GM19438 (cell line): ENCODE results near the gene CAMKMT.

Source experiments
- ATAC-seq: cut with Tn5 transposase; IDR thresholded peaks from one replicate; pipeline ENCODE4 v1.9.1; 2021; ENCODE audit warnings: low read depth; ENCODE audit not compliant: unreplicated experiment

Gene CAMKMT

DNA sequence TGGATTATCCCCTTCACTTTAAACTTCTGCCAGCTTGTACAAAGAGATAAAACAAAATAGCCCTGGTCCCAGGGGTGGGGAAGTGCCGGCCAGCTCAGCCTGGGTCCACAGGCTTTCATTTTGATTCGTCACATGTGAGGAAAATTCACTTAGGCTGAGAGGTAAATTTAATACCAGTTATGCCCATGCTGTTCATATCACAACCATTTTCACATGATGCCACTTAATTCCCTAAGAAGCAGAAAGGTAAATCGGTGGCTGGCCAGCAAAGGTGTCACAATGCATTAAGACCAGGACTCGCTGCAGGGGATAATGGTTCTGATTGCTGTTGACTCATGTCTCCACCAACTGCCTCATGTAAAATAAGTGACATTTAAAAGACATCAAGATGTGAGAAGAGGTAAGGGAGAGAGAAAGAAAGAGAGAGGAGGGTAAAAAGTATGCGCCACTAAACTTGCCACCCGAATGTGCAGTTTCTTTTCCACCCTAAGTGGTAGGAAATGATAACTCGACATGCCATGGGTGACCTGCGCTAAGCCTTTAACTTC lies 318.8 kb downstream of the CAMKMT start:
- no peak for ATAC-seq

DNA sequence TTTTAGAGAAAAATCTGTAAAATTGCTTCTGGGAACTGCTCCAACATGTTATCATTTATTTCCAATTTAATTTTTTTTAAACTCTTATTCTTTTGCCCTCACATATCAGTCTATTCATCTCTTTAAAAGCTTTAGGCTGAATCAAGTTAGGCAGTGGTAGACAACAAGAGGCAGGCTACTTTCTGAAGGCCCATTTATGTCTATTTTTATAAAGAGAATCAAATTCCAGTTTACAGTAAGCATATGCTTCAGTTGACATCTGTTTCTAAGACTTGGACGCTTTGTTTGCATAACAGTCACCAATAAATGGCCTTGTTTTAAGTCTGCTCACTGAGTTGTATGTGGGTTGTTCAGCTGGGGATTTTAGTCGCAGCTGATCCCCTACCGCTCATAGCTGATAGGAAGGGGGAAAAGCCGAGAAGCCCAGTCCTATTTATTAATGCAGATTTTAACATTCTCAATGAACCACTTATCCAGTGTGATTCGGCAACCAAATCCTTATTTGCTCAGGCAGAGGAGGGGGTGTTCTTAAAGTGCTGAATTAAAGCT lies 319.3 kb downstream of the CAMKMT start:
- no peak for ATAC-seq

DNA sequence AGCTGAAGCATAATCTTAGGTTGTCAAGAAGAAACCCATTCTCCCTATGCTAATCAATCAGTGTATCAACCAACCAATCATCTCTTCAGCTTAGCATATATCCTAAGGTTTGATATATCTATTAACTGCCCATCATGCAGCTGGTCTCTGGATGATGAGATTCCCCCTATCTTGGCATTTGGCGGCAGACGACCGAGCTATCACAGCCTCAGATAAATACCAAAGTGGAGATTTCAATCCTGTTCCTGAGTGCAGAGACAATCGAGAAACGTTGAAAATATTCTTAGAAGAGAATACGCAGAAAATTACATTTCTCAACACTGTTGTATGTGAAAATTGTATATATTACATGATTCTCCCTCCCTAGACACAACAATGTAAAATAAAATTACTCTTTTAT lies 320.7 kb downstream of the CAMKMT start:
- ATAC-seq: no peak

DNA sequence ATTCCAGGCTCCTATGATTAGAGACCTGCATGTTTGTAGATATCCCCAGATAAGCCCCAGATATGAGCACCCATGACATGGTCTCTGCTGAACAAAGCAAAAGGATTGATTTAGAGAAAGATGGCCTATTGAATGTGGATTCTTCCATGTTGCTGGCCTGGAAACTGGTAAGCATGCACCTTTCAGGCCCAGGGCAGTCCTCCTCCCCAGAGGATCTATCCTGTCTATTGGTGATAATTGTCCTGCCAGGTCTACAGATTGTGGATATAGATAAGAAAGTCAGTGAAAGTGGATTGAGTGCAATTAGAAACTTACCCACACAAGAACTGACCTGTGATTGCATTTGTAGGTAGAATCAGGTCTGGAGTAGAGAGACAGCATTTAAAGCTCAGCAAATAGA lies 322.8 kb downstream of the CAMKMT start:
- no peak for ATAC-seq

DNA sequence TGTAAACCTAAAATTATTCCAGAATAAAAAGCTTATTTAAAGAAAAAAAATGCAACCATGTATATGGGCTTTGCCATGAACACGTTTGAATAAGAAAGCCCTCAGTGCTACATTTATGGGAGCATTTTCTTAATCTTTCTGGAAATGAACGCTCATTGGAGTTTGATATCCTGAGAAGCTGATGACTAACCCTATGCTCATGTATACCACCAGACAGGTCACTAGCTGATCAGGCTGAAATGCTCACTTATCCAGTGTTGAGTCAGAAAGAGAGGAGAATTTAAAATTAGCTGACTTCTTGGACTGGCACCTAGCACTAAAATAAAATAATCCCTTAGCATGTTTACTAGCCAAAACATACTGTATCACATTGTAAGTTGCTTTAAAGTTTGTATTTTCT lies 324.8 kb downstream of the CAMKMT start:
- ATAC-seq: no peak

DNA sequence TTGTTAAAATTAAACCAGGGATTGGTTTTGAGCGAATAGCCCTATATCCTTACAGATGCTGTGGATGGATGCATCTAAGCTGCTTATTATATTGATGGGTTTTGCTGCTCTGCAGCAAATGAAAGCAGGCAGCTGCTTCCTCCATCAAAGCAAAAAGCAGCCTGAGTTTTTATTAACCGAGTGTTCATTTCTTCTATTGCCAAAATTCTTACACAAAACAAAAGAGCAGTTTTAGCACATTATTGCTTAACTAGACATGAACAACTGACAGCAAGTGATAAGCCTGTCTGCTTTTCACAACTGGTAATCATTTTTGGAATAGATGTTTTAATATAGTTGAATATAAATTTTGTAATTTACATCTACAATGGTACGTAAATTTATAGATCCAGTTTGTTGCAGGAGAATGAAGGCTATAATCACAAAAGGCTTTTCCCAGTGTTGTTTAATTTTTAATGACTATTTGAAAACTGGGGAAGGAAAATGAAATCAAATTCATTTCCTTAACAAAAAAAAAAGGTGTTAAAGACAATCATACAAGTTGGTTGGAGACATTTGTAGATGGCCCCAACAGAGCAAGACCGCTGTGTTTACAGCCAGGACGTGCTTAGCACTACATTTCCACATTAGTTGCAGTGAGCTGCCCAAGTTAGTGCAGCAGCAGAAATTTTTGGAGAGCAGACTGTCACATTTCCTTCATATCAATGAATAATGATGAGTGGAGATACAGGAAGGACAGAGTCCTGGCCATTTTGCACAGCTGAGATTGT lies 326.1 kb downstream of the CAMKMT start:
- ATAC-seq: no peak

DNA sequence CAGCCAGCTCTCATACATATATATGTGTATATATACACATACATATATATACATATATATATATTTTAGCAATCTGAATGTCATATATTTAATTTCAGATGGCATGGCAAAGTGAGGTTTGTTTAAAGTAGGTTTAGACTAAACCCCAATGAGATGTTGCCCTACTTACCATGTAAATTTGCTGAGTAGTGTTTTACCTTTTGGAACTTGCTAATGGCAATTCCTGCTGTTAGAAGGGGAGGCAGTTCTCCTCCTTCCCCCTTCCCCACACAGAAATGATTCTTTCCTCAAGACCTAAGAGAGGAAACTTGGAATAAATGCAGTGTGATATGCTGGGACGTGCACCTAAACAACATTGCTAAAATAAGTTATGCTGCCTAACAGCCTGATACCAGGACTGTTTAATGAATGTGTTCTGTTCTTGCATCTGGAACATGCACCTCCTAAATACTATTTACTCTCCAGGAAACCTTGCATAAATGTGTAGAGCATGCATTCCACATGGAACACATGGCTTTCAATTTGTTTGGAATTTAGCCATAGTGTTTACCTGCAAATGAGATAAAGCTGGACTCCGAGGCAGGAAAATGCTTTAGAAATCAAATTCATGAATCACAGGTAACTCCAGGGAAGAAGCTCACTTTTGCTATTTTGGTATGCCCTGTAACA lies 326.8 kb downstream of the CAMKMT start:
- no peak for ATAC-seq

DNA sequence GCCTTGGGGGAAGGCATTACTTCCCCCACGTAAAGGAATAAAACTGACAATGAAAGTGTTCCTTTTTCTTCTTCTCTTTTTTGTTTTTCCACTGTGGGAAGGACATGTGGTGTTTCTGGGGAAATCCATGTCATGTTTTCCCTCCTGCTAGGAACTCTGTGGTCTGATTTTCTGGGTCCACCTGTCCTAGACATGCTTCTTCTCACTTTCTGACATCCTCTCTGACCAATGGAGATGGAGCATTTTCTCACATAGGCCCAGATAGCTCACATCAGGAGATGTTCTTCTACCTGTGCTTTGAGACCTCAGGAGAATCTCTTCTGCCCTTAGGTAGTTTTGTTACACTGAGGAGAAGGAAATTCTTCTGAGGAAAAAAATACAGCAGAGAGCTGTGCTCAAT lies 327.8 kb downstream of the CAMKMT start:
- no peak for ATAC-seq

DNA sequence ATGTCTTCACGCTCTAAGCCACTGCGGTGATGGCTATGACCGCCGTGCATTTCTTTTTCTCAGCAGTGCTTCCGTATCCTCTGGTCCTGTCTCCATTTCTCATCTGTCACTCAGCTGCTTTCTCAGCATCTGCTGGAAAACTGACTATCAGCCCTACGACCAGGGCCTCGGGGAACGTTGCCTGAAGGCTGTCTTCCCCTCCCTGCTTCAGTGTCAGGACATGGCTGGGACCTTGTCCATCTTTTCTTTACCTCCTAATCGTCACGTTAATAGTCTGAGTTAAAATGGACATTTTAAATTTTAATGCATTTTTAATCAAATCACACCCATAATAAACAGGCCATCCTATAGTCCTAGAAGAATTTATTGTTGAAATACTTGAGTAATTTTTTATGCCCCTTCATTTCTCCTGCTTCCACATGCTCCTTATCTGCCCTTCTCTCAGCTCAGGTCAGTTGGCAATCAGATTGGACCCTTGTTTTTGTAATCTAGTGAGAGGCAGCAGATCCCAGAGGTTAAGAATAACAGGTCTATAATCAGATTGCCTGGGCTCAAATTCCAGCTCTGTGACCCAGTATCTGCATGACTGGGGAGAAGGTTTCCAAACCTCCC lies 329.5 kb downstream of the CAMKMT start:
- ATAC-seq: no peak

DNA sequence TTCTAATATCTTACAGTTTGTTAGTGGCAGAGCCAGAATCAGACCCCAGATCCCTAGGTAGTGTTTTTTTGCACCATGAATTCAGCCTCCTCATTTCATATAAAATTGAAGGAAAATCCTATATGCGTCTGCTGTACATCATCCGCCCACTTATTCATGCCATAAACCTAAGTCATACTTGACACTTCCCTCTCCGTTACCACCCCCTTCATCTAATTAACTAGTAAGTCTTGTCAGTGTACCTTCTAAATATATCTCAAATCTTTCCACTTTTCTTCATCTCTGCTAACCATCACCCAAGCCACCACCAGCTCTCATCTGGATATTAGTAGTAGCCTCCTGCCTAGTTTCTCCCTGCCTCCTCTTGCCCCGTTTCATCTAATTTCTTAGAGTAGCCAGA lies 331.1 kb downstream of the CAMKMT start:
- no peak for ATAC-seq

DNA sequence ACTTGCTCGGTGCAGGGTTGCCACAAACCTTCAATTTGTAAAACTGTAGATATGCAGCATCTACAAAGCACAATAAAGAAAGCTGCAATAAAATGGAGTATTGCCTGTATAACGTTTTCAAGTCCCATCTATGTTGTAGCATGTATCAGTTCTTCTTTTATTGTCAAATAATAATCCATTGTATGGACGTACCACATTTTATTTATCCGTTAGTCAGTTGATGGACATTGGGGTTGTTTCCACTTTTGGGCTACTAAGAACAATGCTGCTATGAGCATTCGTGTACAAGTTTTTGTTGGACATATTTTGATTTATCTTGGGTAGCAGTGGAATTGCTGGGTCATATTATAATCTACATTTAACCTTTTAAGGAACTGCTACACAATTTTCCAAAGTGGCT lies 339.1 kb downstream of the CAMKMT start:
- no peak for ATAC-seq

DNA sequence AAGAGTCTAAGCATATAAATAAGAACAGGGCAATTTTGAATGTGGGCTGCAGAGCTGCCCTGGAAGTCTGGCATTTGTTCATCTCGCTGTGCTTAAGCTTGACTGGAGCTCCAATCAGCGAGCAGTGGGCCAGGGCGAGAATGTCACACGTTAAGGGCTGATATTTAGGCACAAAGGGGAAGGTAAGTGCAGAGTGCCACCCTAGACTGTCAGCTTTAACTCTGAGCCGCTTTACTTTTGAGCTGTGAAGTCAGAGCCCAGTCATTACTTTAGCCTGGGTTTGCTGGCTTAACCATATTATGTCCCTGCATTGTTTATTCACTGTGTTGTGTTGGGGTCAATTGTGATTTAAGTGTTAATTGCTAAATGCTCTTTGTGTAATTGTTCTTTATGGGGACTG lies 343.6 kb downstream of the CAMKMT start:
- ATAC-seq: no peak

DNA sequence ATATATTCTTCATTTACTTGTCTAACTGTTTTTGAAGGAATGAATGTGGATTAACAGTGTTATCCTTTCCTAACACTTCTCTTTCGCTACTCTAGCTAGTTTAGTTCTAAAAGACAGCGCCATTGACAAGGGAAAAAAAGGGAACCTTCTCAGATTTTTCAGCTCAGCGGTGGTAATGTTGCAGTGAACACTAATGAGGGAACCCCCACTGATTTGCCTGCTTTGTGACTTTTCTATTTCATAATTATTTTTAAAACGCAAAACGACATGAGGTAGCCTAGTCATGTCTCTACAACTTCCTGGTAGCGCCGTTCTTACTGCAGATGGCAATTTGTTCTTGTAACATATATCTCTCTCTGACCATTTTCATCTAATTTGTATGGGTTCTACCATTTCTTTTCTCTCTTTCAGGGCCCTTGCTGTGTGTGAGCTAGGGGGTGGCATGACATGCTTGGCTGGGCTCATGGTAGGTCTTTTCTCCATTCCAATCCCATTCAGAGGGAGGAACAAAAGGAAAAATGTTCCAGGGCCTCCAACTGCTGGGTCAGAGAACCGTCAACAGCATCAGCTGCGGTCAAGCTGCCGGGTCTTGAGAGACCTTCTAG lies 344.2 kb downstream of the CAMKMT start:
- no peak for ATAC-seq

DNA sequence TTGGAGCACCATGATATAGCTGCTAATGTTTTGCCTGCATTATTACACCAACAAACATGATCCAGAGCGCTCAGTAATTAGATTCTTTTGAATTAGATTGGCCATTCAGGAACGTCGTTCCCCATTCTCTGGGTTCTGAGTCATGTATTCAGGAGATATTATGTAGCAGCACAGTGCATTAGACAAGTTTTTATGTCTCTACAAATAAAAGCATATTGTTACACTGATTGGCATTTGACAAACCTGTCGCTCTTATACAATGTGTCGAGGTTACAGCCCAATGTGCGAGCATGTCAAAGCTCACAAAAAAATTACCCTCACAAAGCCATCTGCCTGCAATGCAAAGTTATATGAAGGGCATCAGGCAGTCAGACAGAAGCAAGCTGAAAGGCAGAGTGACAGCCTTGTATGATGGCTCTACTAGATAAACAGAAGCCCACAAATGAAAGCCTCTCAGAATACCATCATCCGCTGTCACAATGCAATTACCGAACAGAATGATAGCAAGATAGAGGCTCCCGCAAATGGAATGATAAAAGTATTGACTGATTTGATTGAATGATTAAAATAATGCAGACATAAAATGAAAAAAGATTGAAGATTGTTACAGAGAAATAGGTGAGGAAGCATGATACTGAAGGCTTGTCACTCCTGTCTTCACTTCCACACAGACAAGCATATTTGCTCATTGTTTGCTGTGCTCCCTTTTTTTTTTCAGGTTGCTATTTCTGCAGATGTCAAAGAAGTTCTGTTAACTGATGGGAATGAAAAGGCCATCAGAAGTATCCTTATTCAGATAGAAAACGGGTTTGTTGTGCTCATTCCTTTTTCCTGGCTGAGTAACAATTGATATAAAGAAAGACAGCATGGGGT lies 345.2 kb downstream of the CAMKMT start:
- ATAC-seq: no peak

DNA sequence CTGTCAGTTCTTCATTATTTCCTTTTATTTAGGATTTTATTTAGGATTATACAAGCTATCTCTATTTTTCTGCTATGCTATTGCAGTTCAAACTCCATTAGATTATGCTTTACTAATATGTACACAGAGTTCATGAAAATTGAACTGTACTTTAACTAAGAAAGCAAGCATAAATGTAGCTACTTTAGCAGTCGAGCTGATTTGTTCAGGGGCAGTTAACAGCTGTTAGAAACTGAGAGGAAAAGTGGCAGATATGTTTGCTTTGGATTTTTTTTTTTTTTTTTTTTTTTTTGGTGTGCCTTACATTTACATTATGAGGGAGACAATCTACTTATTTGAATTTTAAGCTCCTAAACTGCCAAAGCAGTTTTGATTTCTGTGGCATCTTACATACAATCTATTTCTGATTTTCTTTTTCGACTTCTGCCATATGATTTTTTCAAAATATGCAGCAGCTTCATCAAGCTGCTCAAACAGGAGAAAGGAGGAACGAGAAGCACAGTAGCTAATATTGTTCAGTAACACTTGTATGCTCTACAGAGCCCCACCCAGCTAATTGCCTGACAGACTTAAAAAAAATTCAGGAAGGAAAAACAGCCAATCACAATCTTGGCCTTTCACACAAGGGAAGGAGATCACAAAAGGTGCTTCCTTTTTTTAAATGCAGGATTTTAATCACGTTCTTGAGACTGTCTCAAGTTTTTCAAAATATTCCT lies 346.4 kb downstream of the CAMKMT start:
- ATAC-seq: no peak

DNA sequence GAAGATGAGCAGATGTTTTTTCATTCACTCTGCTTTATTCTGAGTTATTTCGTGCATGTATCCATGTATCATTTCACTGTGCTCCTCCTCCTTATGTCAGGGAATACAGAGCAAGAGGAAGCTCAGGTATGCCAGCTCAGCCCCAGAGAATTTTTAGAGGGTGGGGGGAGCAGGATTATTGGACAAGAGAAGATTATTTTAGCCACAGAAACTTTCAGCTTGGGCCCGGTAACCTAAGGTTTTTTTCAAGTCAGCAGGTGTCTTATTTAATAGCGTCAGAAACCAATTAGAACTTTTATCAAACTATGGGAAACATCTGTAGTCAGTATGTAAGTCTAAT lies 346.9 kb downstream of the CAMKMT start:
- no peak for ATAC-seq

DNA sequence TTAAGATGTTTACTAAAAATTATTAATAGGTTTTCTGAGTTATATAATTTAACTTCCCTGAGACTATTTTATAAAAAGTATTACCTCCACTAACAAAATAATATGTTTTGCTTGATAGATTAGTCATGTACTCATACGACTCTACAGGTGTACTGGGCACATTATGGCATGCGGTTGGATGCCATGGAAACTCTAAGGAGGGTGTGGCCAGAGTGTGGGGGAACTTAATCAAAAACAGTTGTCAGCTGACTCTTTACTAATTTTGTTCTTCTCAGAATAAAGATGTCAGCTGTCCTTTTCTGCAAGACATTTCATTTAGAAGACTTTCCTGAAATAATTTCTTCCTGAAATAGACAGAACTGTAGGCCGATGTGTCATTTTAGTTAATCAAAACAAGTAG lies 351.4 kb downstream of the CAMKMT start:
- no peak for ATAC-seq

DNA sequence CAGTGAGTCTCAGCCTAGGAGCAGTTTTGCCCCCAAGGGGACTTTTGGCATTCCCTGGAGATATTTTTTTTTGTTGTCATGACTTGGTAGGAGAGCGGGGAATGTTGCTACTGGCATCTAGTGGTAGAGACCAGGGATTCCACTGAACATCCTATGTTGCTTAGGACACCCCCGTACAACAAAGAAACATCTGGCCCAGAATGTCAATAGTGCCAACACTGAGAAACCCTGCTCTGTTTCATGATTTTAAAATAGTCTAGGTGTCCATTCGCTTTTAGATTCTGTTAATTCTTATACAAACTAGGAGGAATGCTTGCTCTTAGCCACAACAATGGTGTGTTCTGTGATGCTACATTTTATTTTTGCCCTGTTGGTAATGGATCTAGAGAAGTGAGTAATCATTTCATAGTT lies 353.9 kb downstream of the CAMKMT start:
- ATAC-seq: no peak

DNA sequence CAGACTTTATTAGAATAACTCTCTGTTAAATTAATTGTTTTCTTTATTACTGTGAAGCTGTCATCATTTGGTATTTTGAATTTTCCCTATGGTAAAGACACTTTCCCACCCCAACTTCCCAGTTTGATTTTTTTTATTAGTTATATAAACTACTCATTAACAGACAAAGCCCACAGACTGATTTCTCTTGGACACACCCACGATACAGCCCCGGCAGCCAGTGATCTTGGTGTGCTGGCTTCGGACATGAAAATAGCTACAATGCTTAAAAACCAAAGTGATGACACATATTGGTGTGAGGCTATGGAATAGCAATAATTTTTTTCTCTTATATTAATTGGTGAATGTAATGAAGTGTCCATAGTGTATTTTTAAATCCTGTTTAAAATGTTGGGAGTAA lies 354.4 kb downstream of the CAMKMT start:
- ATAC-seq: no peak

DNA sequence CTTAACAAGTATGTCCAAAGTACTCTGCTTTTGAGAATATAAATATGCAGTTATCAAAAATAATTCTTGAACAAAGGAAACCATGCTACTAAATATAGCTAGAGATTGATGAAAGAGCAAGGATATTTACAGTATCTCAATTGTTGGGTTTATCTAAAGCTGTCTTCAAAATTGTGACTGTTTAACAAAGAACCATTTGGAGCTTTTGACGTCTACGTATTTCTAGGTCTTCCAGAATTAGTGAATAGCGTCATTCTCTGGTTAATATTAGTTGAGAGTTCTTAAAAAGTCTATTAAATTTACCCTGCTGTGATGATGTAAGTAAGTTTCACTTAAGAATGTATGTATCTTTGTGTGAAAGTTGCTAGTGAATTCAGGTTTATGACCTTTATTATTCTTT lies 356.7 kb downstream of the CAMKMT start:
- no peak for ATAC-seq
